Keratinocyte (primary cell): Measurements from ENCODE around the gene SCRN2. TPM values are rescaled to one million over a fixed set of nuclear protein-coding genes. Genes with fewer than 3 reads are reported as not detected.

Experiments used
- DNase-seq: peaks from one replicate; pipeline ENCODE4 v3.0.0-alpha.2; 2011; ENCODE audit warnings: low read depth, missing footprints, low spot score
- FAIRE-seq: peaks from 2 replicates; lab custom pipeline; 2011; peaks lifted over from hg19 to GRCh38; lab: Jason Lieb, UNC
- H2AFZ ChIP-seq: 2 replicates; pipeline ENCODE4 v1.6.0; 2012; ENCODE audit warnings: low read length, control low read depth, inconsistent platforms; ENCODE audit not compliant: control insufficient read depth
- H3K27ac ChIP-seq: 2 replicates; pipeline ENCODE4 v1.5.1; 2011; ENCODE audit warnings: low read length; ENCODE audit not compliant: control insufficient read depth, insufficient read depth
- H3K27me3 ChIP-seq: 3 replicates; pipeline ENCODE4 v1.6.0; 2011; ENCODE audit warnings: low read length; ENCODE audit not compliant: control insufficient read depth, insufficient read depth; ENCODE audit errors: extremely low read depth
- H3K36me3 ChIP-seq, 2 experiments: 2 replicates in 1 of 2; 3 replicates in 1 of 2; pipeline ENCODE4 v1.5.1; 2011; ENCODE audit warnings: low read length in 2 of 2, mild to moderate bottlenecking in 1 of 2; ENCODE audit not compliant: control insufficient read depth in 2 of 2, insufficient read depth in 2 of 2; ENCODE audit errors: extremely low read depth in 1 of 2
- H3K4me1 ChIP-seq: 3 replicates; pipeline ENCODE4 v1.5.1; 2011; ENCODE audit warnings: low read length; ENCODE audit not compliant: control insufficient read depth, insufficient read depth; ENCODE audit errors: extremely low read depth
- H3K4me2 ChIP-seq: 3 replicates; pipeline ENCODE4 v1.6.0; 2011; ENCODE audit warnings: low read depth, low read length; ENCODE audit not compliant: control insufficient read depth, insufficient read depth; ENCODE audit errors: extremely low read depth
- H3K4me3 ChIP-seq, 3 experiments: fragments of 200-600 bp in 1 of 3; sonication (generic) in 1 of 3; 2 replicates in 2 of 3; 3 replicates in 1 of 3; pipeline ENCODE4 v1.5.1; 2011 to 2016; ENCODE audit warnings: low read length in 3 of 3, mild to moderate bottlenecking in 3 of 3, control low read depth in 2 of 3, inconsistent platforms in 1 of 3, low read depth in 1 of 3, mixed read lengths in 1 of 3, mixed run types in 1 of 3, moderate library complexity in 1 of 3; ENCODE audit not compliant: control insufficient read depth in 2 of 3, insufficient read depth in 2 of 3; ENCODE audit errors: extremely low read depth in 1 of 3
- H3K79me2 ChIP-seq: 2 replicates; pipeline ENCODE4 v1.6.0; 2012; ENCODE audit warnings: low read length; ENCODE audit not compliant: control insufficient read depth, insufficient read depth
- H3K9ac ChIP-seq: 3 replicates; pipeline ENCODE4 v1.6.0; 2011; ENCODE audit warnings: low read length; ENCODE audit not compliant: control insufficient read depth, insufficient read depth; ENCODE audit errors: extremely low read depth
- H3K9me1 ChIP-seq: 3 replicates; pipeline ENCODE4 v1.6.0; 2011; ENCODE audit warnings: low read length; ENCODE audit not compliant: control insufficient read depth, insufficient read depth; ENCODE audit errors: extremely low read depth
- H3K9me3 ChIP-seq: 2 replicates; pipeline ENCODE4 v1.5.1; 2012; ENCODE audit warnings: low read depth, low read length; ENCODE audit not compliant: control insufficient read depth
- H4K20me1 ChIP-seq: 3 replicates; pipeline ENCODE4 v1.6.0; 2011; ENCODE audit warnings: low read length; ENCODE audit not compliant: control insufficient read depth, insufficient read depth; ENCODE audit errors: extremely low read depth
- CTCF ChIP-seq, 3 experiments: IDR thresholded peaks in 1 of 3; conservative IDR thresholded peaks in 1 of 3; optimal IDR thresholded peaks in 1 of 3; 2 replicates in 2 of 3; 3 replicates in 1 of 3; pipeline versions ENCODE3 to v1.5.1; 2011; ENCODE audit warnings: low read length in 3 of 3, mild to moderate bottlenecking in 3 of 3, moderate library complexity in 2 of 3, control low read depth in 1 of 3, inconsistent platforms in 1 of 3; ENCODE audit not compliant: insufficient read depth in 2 of 3; ENCODE audit errors: extremely low read depth in 1 of 3
- EZH2 ChIP-seq: IDR thresholded peaks from one replicate; pipeline ENCODE4 v1.6.1; 2012; ENCODE audit warnings: inconsistent platforms, mild to moderate bottlenecking, low read length, moderate library complexity
- dilution Hi-C: fragments of 300-500 bp; cut with MboI; formaldehyde crosslinking; loops from one replicate; pipeline ENCODE4 v1.7.0; 2020; ENCODE audit warnings: low sequenced_read_pairs; ENCODE audit not compliant: extremely low pct_ligation_motif_present
- polyA plus RNA-seq, 5 experiments: library from polyadenylated mRNA; depleted of rRNA in 3 of 5; stranded (reverse) in 3 of 5; stranded (forward) in 1 of 5; unstranded in 1 of 5; fragments of >200 nt; gene quantifications; 1 replicate in 1 of 5; 2 replicates in 3 of 5; 3 replicates in 1 of 5; pipeline versions ENCODE4 v1.2.1 to v1.2.3, GENCODE V29; 2011 to 2012; ENCODE audit warnings: missing spikeins in 2 of 5, low read depth in 1 of 5, low replicate concordance in 1 of 5

The SCRN2 gene
- polyA plus RNA-seq, 1 donor (not counting 4 experiments of a cell fraction or from before 2014, with no cell fraction given), result 17.1 TPM

GRCh38 chr17:47857551-47858455 is 16.7 kb upstream of the SCRN2 start:
- Histone ChIP-seq H3K27me3 (peaks cover 34% of the 10 kb centered on the region), H3K4me2 (no peak overlapping the region), H3K36me3 (no peaks in the 10 kb centered on the region), H3K27ac (no peak overlapping the region), H4K20me1 (no peaks in the 10 kb centered on the region), H3K79me2 (no peaks in the 10 kb centered on the region), H3K9me1 (no peaks in the 10 kb centered on the region), H3K4me1 (peaks cover 5% of the 10 kb centered on the region), H3K9me3 (no peaks in the 10 kb centered on the region), H3K4me3 (no peak overlapping the region), H2AFZ (no peak overlapping the region), H3K9ac (no peak overlapping the region)
- no peak for DNase-seq
- dilution Hi-C loops, result no loop called here
- no peak for FAIRE-seq
- TF ChIP-seq CTCF (optimal IDR thresholded peaks at IDR 0.05 in 1 of 3, IDR thresholded peaks at IDR 0.05 in 1 of 3, conservative IDR thresholded peaks at IDR 0.05 in 1 of 3; ENCODE audit: extremely low read depth in 1 of 3, insufficient read depth in 2 of 3, low read length in 3 of 3) (no peak), EZH2 (no peak)

- H3K4me1 ChIP-seq, result peaks cover 4% of the 10 kb centered on the region
- dilution Hi-C loops, result no loop called here
These were observed 15.8 kb upstream of the SCRN2 start for GRCh38 chr17:47856830-47857229.

More at GRCh38 chr17:47856830-47857229, 15.8 kb upstream of the SCRN2 start:
- Histone ChIP-seq H3K9ac (no peak overlapping the region), H3K9me3 (no peaks in the 10 kb centered on the region), H4K20me1 (no peaks in the 10 kb centered on the region), H3K9me1 (no peaks in the 10 kb centered on the region), H3K27ac (no peak overlapping the region), H3K36me3 (no peaks in the 10 kb centered on the region), H3K79me2 (no peaks in the 10 kb centered on the region), H2AFZ (no peak overlapping the region), H3K27me3 (peaks cover 43% of the 10 kb centered on the region), H3K4me3 (no peak overlapping the region), H3K4me2 (no peak overlapping the region)
- no peak for DNase-seq
- no peak for TF ChIP-seq CTCF (optimal IDR thresholded peaks at IDR 0.05 in 1 of 3, IDR thresholded peaks at IDR 0.05 in 1 of 3, conservative IDR thresholded peaks at IDR 0.05 in 1 of 3; ENCODE audit: extremely low read depth in 1 of 3, insufficient read depth in 2 of 3, low read length in 3 of 3)
- no peak for TF ChIP-seq EZH2
- no peak for FAIRE-seq
